HepG2 (cell line): ENCODE data around the gene NODAL. TPM values are rescaled to one million over a fixed set of nuclear protein-coding genes. Genes with fewer than 3 reads are reported as not detected.

Experiments used
- ATAC-seq: fragments of 200-7000 bp; cut with Tn5 transposase; 3 replicates; pipeline ENCODE4 v1.9.1; 2020; ENCODE audit warnings: mild to moderate bottlenecking, moderate library complexity
- BruUV-seq: library from RNA; stranded (reverse); fragments of 400-500 nt; replicated peaks from 2 replicates; lab custom pipeline; 2021; lab: Mats Ljungman, UMichigan
- CTCF ChIA-PET: fragments of 300-600 bp; formaldehyde crosslinking; extraction: SDS; loops from one replicate; lab custom pipeline; 2021; ENCODE audit warnings: low total read pairs, inconsistent platforms, low intra/inter-chr PET ratio; lab: Yijun Ruan, JAX
- POLR2A ChIA-PET: fragments of 350-600 bp; sonication (Branson Sonifier 250); formaldehyde crosslinking; loops from one replicate; lab custom pipeline; 2020; ENCODE audit warnings: antibody characterized with exemption, inconsistent platforms; lab: Yijun Ruan, JAX
- DNase-seq: peaks from one replicate; pipeline ENCODE4 v3.0.0-alpha.2; 2015; ENCODE audit warnings: low spot score
- FAIRE-seq: peaks from 3 replicates; lab custom pipeline; 2011; peaks lifted over from hg19 to GRCh38; lab: Jason Lieb, UNC
- H2AFZ ChIP-seq: one replicate; pipeline ENCODE4 v1.6.1; 2011; ENCODE audit warnings: low read length, inconsistent platforms
- H3K27ac ChIP-seq: fragments of 300-600 bp; 3 replicates; pipeline ENCODE4 v1.8.0; 2011; ENCODE audit warnings: mixed run types, mild to moderate bottlenecking, mixed read lengths, low read length, inconsistent platforms; ENCODE audit not compliant: insufficient read depth; ENCODE audit errors: extremely low read length
- H3K27me3 ChIP-seq, 2 experiments: fragments of 200-600 bp in 1 of 2; 2 replicates in 1 of 2; 3 replicates in 1 of 2; pipeline versions ENCODE4 v1.6.0 to v1.8.0; 2011; ENCODE audit warnings: low read length in 2 of 2, mild to moderate bottlenecking in 2 of 2, moderate library complexity in 2 of 2, inconsistent platforms in 1 of 2; ENCODE audit not compliant: insufficient read depth in 2 of 2, control insufficient read depth in 1 of 2
- H3K36me3 ChIP-seq, 2 experiments: fragments of 200-600 bp in 1 of 2; replicated peaks in 1 of 2; 2 replicates in 1 of 2; 3 replicates in 1 of 2; pipeline versions ENCODE4 v1.5.1 to v1.8.0; 2011; ENCODE audit warnings: low read length in 2 of 2, inconsistent platforms in 1 of 2; ENCODE audit not compliant: insufficient read depth in 2 of 2, control insufficient read depth in 1 of 2
- H3K4me1 ChIP-seq: 2 replicates; pipeline ENCODE4 v1.5.1; 2012; ENCODE audit warnings: low read length, inconsistent platforms; ENCODE audit not compliant: insufficient read depth
- H3K4me2 ChIP-seq: 2 replicates; pipeline ENCODE4 v1.6.0; 2011; ENCODE audit warnings: low read depth, low read length, inconsistent platforms
- H3K4me3 ChIP-seq, 3 experiments: fragments of 200-600 bp in 1 of 3; sonication (generic), shearing (Covaris generic) in 1 of 3; replicated peaks in 1 of 3; 2 replicates each; pipeline ENCODE4 v1.5.1; 2011 to 2016; ENCODE audit warnings: low read length in 3 of 3, inconsistent platforms in 2 of 3, low read depth in 2 of 3, mild to moderate bottlenecking in 2 of 3, control low read depth in 1 of 3, mixed read lengths in 1 of 3; ENCODE audit not compliant: insufficient read depth in 1 of 3
- H3K79me2 ChIP-seq: one replicate; pipeline ENCODE4 v1.6.1; 2011; ENCODE audit warnings: low read length, inconsistent platforms; ENCODE audit not compliant: insufficient read depth
- H3K9ac ChIP-seq: 2 replicates; pipeline ENCODE4 v1.6.0; 2011; ENCODE audit warnings: mild to moderate bottlenecking, low read depth, low read length, inconsistent platforms; ENCODE audit not compliant: insufficient read depth
- H3K9me3 ChIP-seq: 2 replicates; pipeline ENCODE4 v1.5.1; 2012; ENCODE audit warnings: mild to moderate bottlenecking, low read length
- H4K20me1 ChIP-seq: 2 replicates; pipeline ENCODE4 v1.6.0; 2011; ENCODE audit warnings: inconsistent platforms, mild to moderate bottlenecking, low read length, moderate library complexity; ENCODE audit not compliant: insufficient read depth
- CEBPB ChIP-seq: IDR thresholded peaks from 2 replicates; pipeline ENCODE4 v1.6.1; 2011; ENCODE audit warnings: low read depth, low read length, improper control_type of control experiment, borderline replicate concordance
- FOXP1 ChIP-seq, 2 experiments: fragments of 450-650 bp in 1 of 2; IDR thresholded peaks; 2 replicates each; pipeline ENCODE4 v1.6.1; 2017 to 2018; ENCODE audit warnings: antibody characterized with exemption in 1 of 2
- HOXA5 ChIP-seq: sonication (generic); formaldehyde crosslinking; IDR thresholded peaks from 2 replicates; pipeline ENCODE4 v1.4.0; 2020; ENCODE audit warnings: missing genetic modification reagents
- IRX3 ChIP-seq: sonication (generic); formaldehyde crosslinking; IDR thresholded peaks from 2 replicates; pipeline ENCODE4 v1.8.1; 2023; ENCODE audit warnings: mild to moderate bottlenecking, low read depth, missing genetic modification reagents, borderline replicate concordance
- ISL2 ChIP-seq: sonication (generic); formaldehyde crosslinking; IDR thresholded peaks from 2 replicates; pipeline ENCODE4 v1.5.0; 2020; ENCODE audit warnings: missing genetic modification reagents
- MBD4 ChIP-seq: IDR thresholded peaks from 2 replicates; pipeline ENCODE4 v1.6.1; 2012; ENCODE audit warnings: low read length, inconsistent platforms, borderline replicate concordance
- MEF2D ChIP-seq: sonication (generic); formaldehyde crosslinking; IDR thresholded peaks from 2 replicates; pipeline ENCODE4 v1.5.1; 2020; ENCODE audit warnings: mild to moderate bottlenecking, missing genetic modification reagents
- NFKBIZ ChIP-seq: IDR thresholded peaks from 2 replicates; pipeline ENCODE4 v1.6.1; 2018; ENCODE audit warnings: missing genetic modification reagents, missing compliant biosample characterization
- NKX3-1 ChIP-seq: sonication (generic); formaldehyde crosslinking; IDR thresholded peaks from 2 replicates; pipeline ENCODE4 v1.5.0; 2020; ENCODE audit warnings: missing genetic modification reagents
- PHB2 ChIP-seq: fragments of 450-650 bp; IDR thresholded peaks from 2 replicates; pipeline ENCODE4 v1.6.1; 2018; ENCODE audit not compliant: partially characterized antibody
- RBM39 ChIP-seq: fragments of 200-400 bp; formaldehyde crosslinking; IDR thresholded peaks from one replicate; pipeline ENCODE4 v1.6.1; 2018; ENCODE audit warnings: antibody characterized with exemption, mild to moderate bottlenecking, low read depth, low read length; ENCODE audit not compliant: poor library complexity, severe bottlenecking
- TBP ChIP-seq: sonication (generic); formaldehyde crosslinking; IDR thresholded peaks from 2 replicates; pipeline ENCODE4 v1.5.0; 2020; ENCODE audit warnings: missing genetic modification reagents
- U2AF1 ChIP-seq: fragments of 200-400 bp; formaldehyde crosslinking; optimal IDR thresholded peaks from 2 replicates; pipeline ENCODE3; 2017; ENCODE audit warnings: mild to moderate bottlenecking, low read depth, low read length
- ZNF136 ChIP-seq: sonication (generic); formaldehyde crosslinking; IDR thresholded peaks from 2 replicates; pipeline ENCODE4 v1.8.1; 2022; ENCODE audit warnings: low read depth, mild to moderate bottlenecking, moderate library complexity, missing genetic modification reagents
- ZNF382 ChIP-seq: sonication (generic); formaldehyde crosslinking; IDR thresholded peaks from 2 replicates; pipeline ENCODE4 v1.5.0; 2020; ENCODE audit warnings: missing genetic modification reagents, mild to moderate bottlenecking, borderline replicate concordance
- ZNF383 ChIP-seq: sonication (generic); formaldehyde crosslinking; IDR thresholded peaks from 2 replicates; pipeline ENCODE4 v1.4.0; 2020; ENCODE audit warnings: missing genetic modification reagents, mild to moderate bottlenecking, borderline replicate concordance
- ZNF766 ChIP-seq: sonication (generic); formaldehyde crosslinking; IDR thresholded peaks from 2 replicates; pipeline ENCODE4 v1.5.0; 2020; ENCODE audit warnings: missing genetic modification reagents, borderline replicate concordance
- WGBS: methylation state at CpG from one replicate; pipeline ENCODE4 v1.1.6; 2017; ENCODE audit warnings: low lambda C conversion rate; 5-methylcytosine and 5-hydroxymethylcytosine counted together
- in situ Hi-C: cut with HindIII; loops from 2 replicates; pipeline ENCODE4 v1.10.0; 2017; ENCODE audit warnings: low pct_unique_long_range_greater_than_20kb; ENCODE audit not compliant: extremely low pct_ligation_motif_present
- intact Hi-C: fragments of 100-400 bp; cut with micrococcal nuclease; formaldehyde crosslinking; loops from one replicate; pipeline ENCODE4 v1.10.0; 2022; ENCODE audit not compliant: unreplicated experiment
- polyA plus RNA-seq, 8 experiments: library from polyadenylated mRNA; depleted of rRNA in 3 of 8; stranded (reverse) in 7 of 8; unstranded in 1 of 8; fragments of >200 nt; fragmentation: Illumina TruSeq in 4 of 8; extraction: Trizol in 4 of 8; gene quantifications; 2 replicates each; pipeline versions ENCODE4 v1.2.1 to v1.2.3, GENCODE V29; 2011 to 2016; ENCODE audit warnings: low read depth in 4 of 8, missing spikeins in 1 of 8, mixed read lengths in 1 of 8; ENCODE audit not compliant: insufficient read depth in 1 of 8
- total RNA-seq, 5 experiments: library from RNA; depleted of rRNA; stranded (reverse); fragments of >200 nt; fragmentation: Illumina TruSeq; extraction: Trizol; gene quantifications; 2 replicates each; pipeline ENCODE4 v1.2.3, GENCODE V29; 2016; ENCODE audit warnings: low read depth in 1 of 5
- TF ChIP-seq, protein P1 (sequence below): sonication (generic); formaldehyde crosslinking; IDR thresholded peaks from 2 replicates; pipeline ENCODE4 v1.8.1; 2023; ENCODE audit warnings: mild to moderate bottlenecking, missing genetic modification reagents
- TF ChIP-seq, protein P2 (sequence below): sonication (generic); formaldehyde crosslinking; IDR thresholded peaks from 2 replicates; pipeline ENCODE4 v1.5.1; 2020; ENCODE audit warnings: missing genetic modification reagents, mild to moderate bottlenecking, borderline replicate concordance
- TF ChIP-seq, protein P3 (sequence below): IDR thresholded peaks from 2 replicates; pipeline ENCODE4 v1.6.1; 2016; ENCODE audit warnings: low read depth
- TF ChIP-seq, protein P4 (sequence below): sonication (generic); formaldehyde crosslinking; IDR thresholded peaks from 2 replicates; pipeline ENCODE4 v1.5.1; 2020; ENCODE audit warnings: missing genetic modification reagents, mild to moderate bottlenecking, borderline replicate concordance

NODAL gene
- total and polyA plus RNA-seq, 2 of the 13 experiments (the other 11 are each of a cell fraction or from before 2014, with no cell fraction given): not detected

DNA sequence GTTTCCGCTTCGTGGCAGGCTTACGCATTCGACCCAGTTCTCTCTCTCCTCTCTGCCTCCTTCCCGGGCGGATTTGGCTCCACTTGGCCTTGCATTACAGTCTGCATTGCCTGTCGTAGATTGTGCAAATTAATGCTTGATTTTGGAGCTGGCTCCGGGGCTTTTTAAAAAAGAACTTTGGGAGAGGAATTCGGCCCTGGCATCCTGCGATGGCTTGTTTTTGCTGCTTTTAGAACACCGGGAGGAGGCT is 36.8 kb downstream of the NODAL start:
- peak overlapping the region; percentile 90 to 94 (median 92) for H3K4me3 ChIP-seq
- H2AFZ ChIP-seq: no peak overlapping the region
- POLR2A ChIA-PET: interaction anchor here (0.7 to 3.8 kb wide), 22 partner anchors 9 to 259 kb away, joined by 3 to 32 read pairs (median 7); partner anchors contain the start of genes PPA1, SAR1A and TYSND1
- intact Hi-C loops (no loop called here), in situ Hi-C loops (no loop called here)
- H3K9me3 ChIP-seq: no peaks in the 10 kb centered on the region
- H3K9ac ChIP-seq: peak overlapping the region; percentile 95
- no peaks in the 10 kb centered on the region; a peak in 1 of 5 replicates for H3K27me3 ChIP-seq
- BruUV-seq: TSS peak; percentile 92
- DNase-seq: no peak
- no peak; the same call in 2 of the 3 replicates for ATAC-seq
- H3K27ac ChIP-seq: peak overlapping the region; percentile 82
- peaks cover 54% of the 10 kb centered on the region for H3K4me1 ChIP-seq
- WGBS: 0% methylated on average over 10 of the region's 11 CpGs
- H4K20me1 ChIP-seq: peaks cover 27% of the 10 kb centered on the region
- H3K79me2 ChIP-seq: peaks cover 42% of the 10 kb centered on the region
- H3K36me3 ChIP-seq: 0 out of 5 replicates have a peak, but pooled peaks cover 0 to 5% of the 10 kb centered on the region in 2 experiments
- FAIRE-seq: no peak
- peak overlapping the region; percentile 88 for H3K4me2 ChIP-seq
- CTCF ChIA-PET: no interaction called here
- no peak; the same call in 1 of the 2 replicates for TF ChIP-seq MEF2D
- TF ChIP-seq, protein P1, sequence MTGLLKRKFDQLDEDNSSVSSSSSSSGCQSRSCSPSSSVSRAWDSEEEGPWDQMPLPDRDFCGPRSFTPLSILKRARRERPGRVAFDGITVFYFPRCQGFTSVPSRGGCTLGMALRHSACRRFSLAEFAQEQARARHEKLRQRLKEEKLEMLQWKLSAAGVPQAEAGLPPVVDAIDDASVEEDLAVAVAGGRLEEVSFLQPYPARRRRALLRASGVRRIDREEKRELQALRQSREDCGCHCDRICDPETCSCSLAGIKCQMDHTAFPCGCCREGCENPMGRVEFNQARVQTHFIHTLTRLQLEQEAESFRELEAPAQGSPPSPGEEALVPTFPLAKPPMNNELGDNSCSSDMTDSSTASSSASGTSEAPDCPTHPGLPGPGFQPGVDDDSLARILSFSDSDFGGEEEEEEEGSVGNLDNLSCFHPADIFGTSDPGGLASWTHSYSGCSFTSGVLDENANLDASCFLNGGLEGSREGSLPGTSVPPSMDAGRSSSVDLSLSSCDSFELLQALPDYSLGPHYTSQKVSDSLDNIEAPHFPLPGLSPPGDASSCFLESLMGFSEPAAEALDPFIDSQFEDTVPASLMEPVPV (CRISPR knock-in tag): no peak
- TF ChIP-seq, protein P2, sequence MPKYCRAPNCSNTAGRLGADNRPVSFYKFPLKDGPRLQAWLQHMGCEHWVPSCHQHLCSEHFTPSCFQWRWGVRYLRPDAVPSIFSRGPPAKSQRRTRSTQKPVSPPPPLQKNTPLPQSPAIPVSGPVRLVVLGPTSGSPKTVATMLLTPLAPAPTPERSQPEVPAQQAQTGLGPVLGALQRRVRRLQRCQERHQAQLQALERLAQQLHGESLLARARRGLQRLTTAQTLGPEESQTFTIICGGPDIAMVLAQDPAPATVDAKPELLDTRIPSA (CRISPR knock-in tag): 0 out of 2 replicates have a peak, but pooled peaks have one; percentile 42
- no peak for TF ChIP-seq FOXP1 (IDR thresholded peaks at IDR 0.05)
- TF ChIP-seq FOXP1 (CRISPR knock-in tag; IDR thresholded peaks at IDR 0.05): no peak
- TF ChIP-seq RBM39: peak; percentile 16
- TF ChIP-seq TBP (CRISPR knock-in tag): no peak
- no peak for TF ChIP-seq ZNF766 (CRISPR knock-in tag)
- no peak for TF ChIP-seq NFKBIZ (CRISPR knock-in tag)
- no peak for TF ChIP-seq NKX3-1 (CRISPR knock-in tag)
- TF ChIP-seq IRX3 (CRISPR knock-in tag): no peak
- TF ChIP-seq, protein P3, sequence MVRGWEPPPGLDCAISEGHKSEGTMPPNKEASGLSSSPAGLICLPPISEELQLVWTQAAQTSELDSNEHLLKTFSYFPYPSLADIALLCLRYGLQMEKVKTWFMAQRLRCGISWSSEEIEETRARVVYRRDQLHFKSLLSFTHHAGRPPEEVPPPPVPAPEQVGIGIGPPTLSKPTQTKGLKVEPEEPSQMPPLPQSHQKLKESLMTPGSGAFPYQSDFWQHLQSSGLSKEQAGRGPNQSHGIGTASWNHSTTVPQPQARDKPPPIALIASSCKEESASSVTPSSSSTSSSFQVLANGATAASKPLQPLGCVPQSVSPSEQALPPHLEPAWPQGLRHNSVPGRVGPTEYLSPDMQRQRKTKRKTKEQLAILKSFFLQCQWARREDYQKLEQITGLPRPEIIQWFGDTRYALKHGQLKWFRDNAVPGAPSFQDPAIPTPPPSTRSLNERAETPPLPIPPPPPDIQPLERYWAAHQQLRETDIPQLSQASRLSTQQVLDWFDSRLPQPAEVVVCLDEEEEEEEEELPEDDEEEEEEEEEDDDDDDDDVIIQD (CRISPR knock-in tag): no peak
- TF ChIP-seq HOXA5 (CRISPR knock-in tag): peak; percentile 2; the same call in 1 of the 2 replicates
- no peak for TF ChIP-seq PHB2
- TF ChIP-seq U2AF1: no peak
- TF ChIP-seq ISL2: no peak
- TF ChIP-seq ZNF383 (CRISPR knock-in tag): no peak
- TF ChIP-seq, protein P4, sequence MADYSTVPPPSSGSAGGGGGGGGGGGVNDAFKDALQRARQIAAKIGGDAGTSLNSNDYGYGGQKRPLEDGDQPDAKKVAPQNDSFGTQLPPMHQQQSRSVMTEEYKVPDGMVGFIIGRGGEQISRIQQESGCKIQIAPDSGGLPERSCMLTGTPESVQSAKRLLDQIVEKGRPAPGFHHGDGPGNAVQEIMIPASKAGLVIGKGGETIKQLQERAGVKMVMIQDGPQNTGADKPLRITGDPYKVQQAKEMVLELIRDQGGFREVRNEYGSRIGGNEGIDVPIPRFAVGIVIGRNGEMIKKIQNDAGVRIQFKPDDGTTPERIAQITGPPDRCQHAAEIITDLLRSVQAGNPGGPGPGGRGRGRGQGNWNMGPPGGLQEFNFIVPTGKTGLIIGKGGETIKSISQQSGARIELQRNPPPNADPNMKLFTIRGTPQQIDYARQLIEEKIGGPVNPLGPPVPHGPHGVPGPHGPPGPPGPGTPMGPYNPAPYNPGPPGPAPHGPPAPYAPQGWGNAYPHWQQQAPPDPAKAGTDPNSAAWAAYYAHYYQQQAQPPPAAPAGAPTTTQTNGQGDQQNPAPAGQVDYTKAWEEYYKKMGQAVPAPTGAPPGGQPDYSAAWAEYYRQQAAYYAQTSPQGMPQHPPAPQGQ (CRISPR knock-in tag): no peak
- TF ChIP-seq ZNF382 (CRISPR knock-in tag): no peak
- 0 out of 2 replicates have a peak, but pooled peaks have one; percentile 51 for TF ChIP-seq ZNF136 (CRISPR knock-in tag)
- TF ChIP-seq CEBPB: no peak
- TF ChIP-seq MBD4: no peak
